K562 (cell line): Measurements from ENCODE around the gene NAGLU.

Experiments used
- CBFB ChIP-seq: sonication (generic); formaldehyde crosslinking; IDR thresholded peaks from 2 replicates; pipeline ENCODE4 v1.4.0; 2020; ENCODE audit warnings: mild to moderate bottlenecking, missing genetic modification reagents
- CBX8 ChIP-seq: fragments of 200-600 bp; sonication (generic); IDR thresholded peaks from 2 replicates; pipeline ENCODE4 v1.6.1; 2012; ENCODE audit warnings: borderline replicate concordance, mixed run types, low read depth, mild to moderate bottlenecking, moderate library complexity, mixed read lengths, low read length, control low read depth, inconsistent platforms; ENCODE audit not compliant: poor library complexity, severe bottlenecking; ENCODE audit errors: extremely low read depth
- NR2C1 ChIP-seq, 2 experiments: fragments of 450-650 bp; IDR thresholded peaks; 2 replicates each; pipeline ENCODE4 v1.6.1; 2017; ENCODE audit warnings: mild to moderate bottlenecking in 2 of 2, antibody characterized with exemption in 1 of 2, inconsistent platforms in 1 of 2, missing compliant biosample characterization in 1 of 2, missing genetic modification characterization in 1 of 2
- POLR2AphosphoS5 ChIP-seq: IDR thresholded peaks from 2 replicates; pipeline ENCODE4 v1.6.1; 2011; ENCODE audit warnings: mild to moderate bottlenecking, low read depth, low read length, moderate library complexity; ENCODE audit not compliant: control insufficient read depth, insufficient read depth
- RBM15 ChIP-seq: fragments of 200-400 bp; formaldehyde crosslinking; IDR thresholded peaks from 2 replicates; pipeline ENCODE4 v1.6.1; 2018; ENCODE audit warnings: mild to moderate bottlenecking, low read length, moderate library complexity; ENCODE audit not compliant: insufficient read depth
- SMARCC2 ChIP-seq: fragments of 450-650 bp; IDR thresholded peaks from 2 replicates; pipeline ENCODE4 v1.6.1; 2017; ENCODE audit warnings: antibody characterized with exemption, moderate library complexity, mild to moderate bottlenecking, low read depth
- TF ChIP-seq, protein P1 (sequence below), 3 experiments: IDR thresholded peaks in 2 of 3; conservative IDR thresholded peaks in 1 of 3; 2 replicates each; pipeline ENCODE4 v1.5.1; 2011 to 2012; ENCODE audit warnings: low read length in 3 of 3, mild to moderate bottlenecking in 3 of 3, control low read depth in 2 of 3, improper control_type of control experiment in 1 of 3, inconsistent platforms in 1 of 3, low read depth in 1 of 3, mixed read lengths in 1 of 3, moderate library complexity in 1 of 3; ENCODE audit not compliant: insufficient read depth in 2 of 3

DNA sequence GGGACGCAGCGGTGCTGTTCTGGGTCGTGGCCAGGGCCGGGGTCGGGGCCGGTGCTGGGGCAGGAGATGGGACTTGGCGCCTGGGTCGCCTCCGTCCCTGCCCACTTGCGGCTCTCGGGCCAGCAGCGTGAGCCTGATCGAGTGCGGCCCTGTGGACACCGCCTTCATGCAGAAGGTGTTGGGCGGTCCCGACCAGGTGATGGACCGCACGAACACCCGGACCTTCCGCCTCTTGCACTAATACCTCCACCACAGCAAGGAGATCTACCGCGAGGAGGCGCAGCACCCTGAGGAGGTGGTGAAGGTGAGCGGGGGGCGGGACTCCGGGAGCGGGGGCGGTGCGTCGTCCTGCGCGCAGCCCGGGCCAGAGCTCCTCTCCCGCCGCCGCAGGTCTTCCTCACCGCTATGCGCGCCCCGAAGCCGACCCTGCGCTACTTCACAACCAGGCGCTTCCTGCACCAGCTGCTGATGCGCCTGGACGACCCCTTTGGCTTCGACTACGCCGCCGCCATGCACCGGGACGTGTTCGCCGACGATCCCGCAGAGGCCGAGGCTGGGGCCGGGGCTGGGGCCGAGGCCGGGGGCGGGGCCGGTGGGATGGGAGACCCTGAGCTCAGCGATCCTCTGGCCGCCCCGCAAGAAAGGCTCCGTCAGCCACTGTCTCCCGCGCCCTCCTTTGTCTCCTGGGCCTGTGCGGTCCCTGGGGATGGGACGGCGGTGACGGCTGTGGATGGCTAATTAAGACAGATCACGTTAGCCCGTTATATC, 12.2 kb downstream of the NAGLU start:
- no peak for TF ChIP-seq RBM15
- TF ChIP-seq POLR2AphosphoS5, result no peak
- TF ChIP-seq CBFB (CRISPR knock-in tag), result no peak
- TF ChIP-seq, protein P1, sequence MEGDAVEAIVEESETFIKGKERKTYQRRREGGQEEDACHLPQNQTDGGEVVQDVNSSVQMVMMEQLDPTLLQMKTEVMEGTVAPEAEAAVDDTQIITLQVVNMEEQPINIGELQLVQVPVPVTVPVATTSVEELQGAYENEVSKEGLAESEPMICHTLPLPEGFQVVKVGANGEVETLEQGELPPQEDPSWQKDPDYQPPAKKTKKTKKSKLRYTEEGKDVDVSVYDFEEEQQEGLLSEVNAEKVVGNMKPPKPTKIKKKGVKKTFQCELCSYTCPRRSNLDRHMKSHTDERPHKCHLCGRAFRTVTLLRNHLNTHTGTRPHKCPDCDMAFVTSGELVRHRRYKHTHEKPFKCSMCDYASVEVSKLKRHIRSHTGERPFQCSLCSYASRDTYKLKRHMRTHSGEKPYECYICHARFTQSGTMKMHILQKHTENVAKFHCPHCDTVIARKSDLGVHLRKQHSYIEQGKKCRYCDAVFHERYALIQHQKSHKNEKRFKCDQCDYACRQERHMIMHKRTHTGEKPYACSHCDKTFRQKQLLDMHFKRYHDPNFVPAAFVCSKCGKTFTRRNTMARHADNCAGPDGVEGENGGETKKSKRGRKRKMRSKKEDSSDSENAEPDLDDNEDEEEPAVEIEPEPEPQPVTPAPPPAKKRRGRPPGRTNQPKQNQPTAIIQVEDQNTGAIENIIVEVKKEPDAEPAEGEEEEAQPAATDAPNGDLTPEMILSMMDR (IDR thresholded peaks at IDR 0.05 in 2 of 3, conservative IDR thresholded peaks at IDR 0.05 in 1 of 3; ENCODE audit: insufficient read depth in 2 of 3, low read depth in 1 of 3, low read length in 3 of 3), result no peak
- no peak for TF ChIP-seq NR2C1 (IDR thresholded peaks at IDR 0.05)
- no peak for TF ChIP-seq NR2C1 (tag; IDR thresholded peaks at IDR 0.05)
- no peak for TF ChIP-seq CBX8
- TF ChIP-seq SMARCC2, result no peak
